Dendritic cell treated with granulocyte-macrophage colony-stimulating factor and Interleukin-4, amounts not matched to agents 40 ng/mL and 50 ng/mL, for 4 days (primary cell): Measurements from ENCODE around the gene ISG20.

ENCODE experiments used
- H3K27ac Mint-ChIP-seq: one replicate; pipeline ENCODE4 v1.8.0; 2022; ENCODE audit warnings: mild to moderate bottlenecking, mixed read lengths
- H3K27me3 Mint-ChIP-seq: one replicate; pipeline ENCODE4 v1.8.0; 2022; ENCODE audit warnings: mild to moderate bottlenecking, mixed read lengths
- H3K36me3 Mint-ChIP-seq: one replicate; pipeline ENCODE4 v1.8.0; 2022; ENCODE audit warnings: low read depth, mixed read lengths
- H3K4me1 Mint-ChIP-seq: one replicate; pipeline ENCODE4 v1.8.0; 2022; ENCODE audit warnings: low read depth, mixed read lengths
- H3K4me3 Mint-ChIP-seq: one replicate; pipeline ENCODE4 v1.8.0; 2022; ENCODE audit warnings: mild to moderate bottlenecking, moderate library complexity, mixed read lengths
- H3K9me3 Mint-ChIP-seq: one replicate; pipeline ENCODE4 v1.8.0; 2022; ENCODE audit warnings: mixed read lengths
- intact Hi-C: fragments of 100-400 bp; cut with micrococcal nuclease; formaldehyde crosslinking; loops from one replicate; pipeline ENCODE4 v1.15.0; 2022

ISG20 gene

GRCh38 chr15:88686166-88686565 is 47.4 kb downstream of the ISG20 start:
- no peaks in the 10 kb centered on the region for H3K4me1 Mint-ChIP-seq
- peaks cover 12% of the 10 kb centered on the region for H3K27me3 Mint-ChIP-seq
- intact Hi-C loops, result no loop called here
- H3K9me3 Mint-ChIP-seq, result no peaks in the 10 kb centered on the region
- H3K4me3 Mint-ChIP-seq, result no peak overlapping the region
- no peak overlapping the region for H3K27ac Mint-ChIP-seq
- H3K36me3 Mint-ChIP-seq, result no peaks in the 10 kb centered on the region

GRCh38 chr15:88688394-88688933 is 49.6 kb downstream of the ISG20 start:
- Mint-ChIP-seq H3K4me1 (no peaks in the 10 kb centered on the region), H3K27me3 (peaks cover 14% of the 10 kb centered on the region), H3K9me3 (no peaks in the 10 kb centered on the region), H3K27ac (no peak overlapping the region), H3K4me3 (no peak overlapping the region), H3K36me3 (no peaks in the 10 kb centered on the region)
- intact Hi-C loops, result no loop called here

GRCh38 chr15:88690331-88690730 is 51.5 kb downstream of the ISG20 start:
- H3K4me3 Mint-ChIP-seq, result no peak overlapping the region
- H3K4me1 Mint-ChIP-seq, result no peaks in the 10 kb centered on the region
- H3K36me3 Mint-ChIP-seq, result no peaks in the 10 kb centered on the region
- intact Hi-C loops, result no loop called here
- no peak overlapping the region for H3K27ac Mint-ChIP-seq
- peaks cover 12% of the 10 kb centered on the region for H3K27me3 Mint-ChIP-seq
- H3K9me3 Mint-ChIP-seq, result no peaks in the 10 kb centered on the region

- intact Hi-C loops, result no loop called here
- Mint-ChIP-seq H3K4me1 (no peaks in the 10 kb centered on the region), H3K9me3 (no peaks in the 10 kb centered on the region), H3K36me3 (no peaks in the 10 kb centered on the region), H3K27me3 (peaks cover 10% of the 10 kb centered on the region), H3K4me3 (no peak overlapping the region), H3K27ac (no peak overlapping the region)
Measured at GRCh38 chr15:88693191-88693590, 54.4 kb downstream of the ISG20 start.

DNA sequence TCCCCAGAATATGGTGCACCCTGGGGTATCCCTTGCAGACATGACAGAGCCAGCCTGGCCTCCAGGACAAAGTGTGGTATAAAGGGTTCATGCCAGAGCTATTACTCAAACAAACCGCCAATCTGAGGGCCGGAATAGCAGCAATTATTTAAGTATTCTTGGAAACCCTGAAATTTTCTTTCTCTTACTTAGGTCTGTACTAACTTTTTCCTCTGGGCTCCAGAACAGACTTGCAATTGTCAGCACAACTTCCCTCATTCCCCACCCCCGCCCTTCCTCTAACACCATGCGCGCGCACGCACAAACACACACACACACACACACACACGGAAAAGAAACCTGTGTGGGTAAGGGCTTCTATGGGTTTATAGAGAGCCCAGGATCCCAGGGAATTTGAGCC is 56.3 kb downstream of the ISG20 start:
- Mint-ChIP-seq H3K27ac (no peak overlapping the region), H3K9me3 (no peaks in the 10 kb centered on the region), H3K27me3 (peaks cover 13% of the 10 kb centered on the region), H3K36me3 (no peaks in the 10 kb centered on the region), H3K4me1 (no peaks in the 10 kb centered on the region), H3K4me3 (no peak overlapping the region)
- intact Hi-C loops, result no loop called here

DNA sequence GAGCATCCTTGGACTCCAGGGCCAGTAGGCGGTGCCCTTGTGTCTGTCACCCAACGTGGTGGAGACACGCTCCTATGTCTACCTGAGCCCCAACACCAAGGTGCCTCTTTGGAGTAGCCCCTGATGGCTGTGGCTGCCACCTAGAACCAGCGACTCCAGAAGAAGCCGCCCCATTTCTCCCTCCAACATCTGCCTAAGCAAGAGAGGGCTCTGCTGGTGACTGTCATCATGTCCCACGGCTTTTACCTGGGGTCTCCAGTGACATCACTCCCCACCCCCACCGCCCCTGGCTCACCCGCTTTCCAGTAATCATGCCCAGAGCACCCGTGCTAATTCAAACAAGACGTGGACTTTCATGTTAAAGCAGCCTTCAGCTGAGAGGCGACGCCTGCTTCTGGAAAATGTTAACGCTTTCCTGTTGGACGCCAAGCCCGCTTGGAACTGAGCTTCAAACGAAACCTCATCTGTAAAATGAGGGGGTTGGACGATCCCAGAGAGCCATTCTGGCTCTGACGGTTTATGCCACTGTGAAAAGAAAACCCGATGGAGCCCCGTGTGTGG is 57.0 kb downstream of the ISG20 start:
- intact Hi-C loops, result no loop called here
- H3K4me1 Mint-ChIP-seq, result no peaks in the 10 kb centered on the region
- no peak overlapping the region for H3K4me3 Mint-ChIP-seq
- H3K36me3 Mint-ChIP-seq, result no peaks in the 10 kb centered on the region
- no peak overlapping the region for H3K27ac Mint-ChIP-seq
- peaks cover 13% of the 10 kb centered on the region for H3K27me3 Mint-ChIP-seq
- no peaks in the 10 kb centered on the region for H3K9me3 Mint-ChIP-seq

- Mint-ChIP-seq H3K27ac (no peak overlapping the region), H3K4me3 (no peak overlapping the region), H3K9me3 (no peaks in the 10 kb centered on the region), H3K4me1 (no peaks in the 10 kb centered on the region), H3K36me3 (no peaks in the 10 kb centered on the region), H3K27me3 (peaks cover 13% of the 10 kb centered on the region)
- intact Hi-C loops, result no loop called here
Measured at GRCh38 chr15:88696254-88696653, 57.4 kb downstream of the ISG20 start.

DNA sequence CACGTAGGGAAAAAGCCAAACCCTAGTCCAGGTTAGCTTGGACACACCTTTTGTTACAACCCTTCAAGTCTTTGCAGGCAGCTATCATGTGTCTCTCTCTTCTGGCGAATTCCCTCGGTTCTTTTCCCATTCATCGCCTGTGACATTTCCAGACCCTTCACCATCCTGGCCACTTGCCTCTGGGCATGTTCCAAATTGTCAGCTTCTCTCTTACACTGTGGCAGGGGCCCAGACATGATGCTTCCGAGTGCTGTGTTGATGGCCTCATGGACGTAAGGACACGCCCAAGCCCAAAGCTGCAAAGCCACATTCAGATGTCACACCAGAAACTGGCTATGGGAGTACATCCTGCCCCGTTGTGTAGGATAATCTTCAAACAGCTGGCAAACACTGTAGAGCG is 58.5 kb downstream of the ISG20 start:
- H3K27ac Mint-ChIP-seq, result no peak overlapping the region
- peaks cover 13% of the 10 kb centered on the region for H3K27me3 Mint-ChIP-seq
- no peaks in the 10 kb centered on the region for H3K4me1 Mint-ChIP-seq
- intact Hi-C loops, result no loop called here
- no peaks in the 10 kb centered on the region for H3K9me3 Mint-ChIP-seq
- no peak overlapping the region for H3K4me3 Mint-ChIP-seq
- H3K36me3 Mint-ChIP-seq, result no peaks in the 10 kb centered on the region

DNA sequence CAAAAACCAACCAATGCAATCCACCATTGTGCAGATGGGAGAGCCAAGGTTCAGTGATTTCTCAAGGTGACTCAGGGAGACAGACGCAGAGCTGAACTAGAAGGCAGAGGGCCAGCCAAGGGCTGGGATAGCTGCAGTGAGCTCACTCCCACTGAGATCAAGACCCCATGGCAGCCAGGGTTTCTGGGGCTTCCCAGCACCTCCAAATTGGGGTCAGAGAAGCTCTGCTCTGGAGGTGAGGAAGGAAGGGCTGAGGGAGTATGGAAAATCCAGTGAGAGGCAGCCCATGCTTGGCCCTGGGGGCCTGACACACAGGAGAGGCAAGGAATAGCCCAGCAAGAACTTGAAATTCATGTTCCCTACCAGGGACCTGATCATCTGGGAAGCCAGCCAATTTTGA is 61.0 kb downstream of the ISG20 start:
- Mint-ChIP-seq H3K27me3 (peaks cover 28% of the 10 kb centered on the region), H3K9me3 (no peaks in the 10 kb centered on the region), H3K27ac (no peak overlapping the region), H3K36me3 (no peaks in the 10 kb centered on the region), H3K4me3 (no peak overlapping the region), H3K4me1 (peaks cover 3% of the 10 kb centered on the region)
- intact Hi-C loops, result no loop called here

DNA sequence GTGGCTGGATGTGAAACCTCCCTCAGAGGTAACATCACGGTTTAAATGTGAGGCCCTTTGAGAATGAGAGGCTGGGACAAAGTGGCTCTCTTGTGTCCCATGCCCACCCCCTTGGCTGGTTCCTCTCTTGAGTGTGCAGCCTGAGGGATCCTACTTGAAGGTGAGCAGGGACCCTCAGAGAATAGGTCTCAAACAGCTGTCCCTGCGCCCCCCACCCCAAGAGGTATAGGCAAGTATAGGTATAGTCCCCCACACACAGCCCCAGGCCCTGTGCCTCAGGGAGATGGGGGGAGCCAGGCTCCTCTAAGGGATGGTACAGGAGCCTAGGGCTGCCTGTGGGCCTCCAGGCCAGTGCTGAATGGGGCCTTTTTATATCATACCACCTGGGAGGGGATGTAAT is 61.9 kb downstream of the ISG20 start:
- H3K36me3 Mint-ChIP-seq, result no peaks in the 10 kb centered on the region
- intact Hi-C loops, result no loop called here
- H3K27ac Mint-ChIP-seq, result no peak overlapping the region
- H3K27me3 Mint-ChIP-seq, result peaks cover 37% of the 10 kb centered on the region
- H3K9me3 Mint-ChIP-seq, result no peaks in the 10 kb centered on the region
- no peak overlapping the region for H3K4me3 Mint-ChIP-seq
- H3K4me1 Mint-ChIP-seq, result peaks cover 10% of the 10 kb centered on the region

DNA sequence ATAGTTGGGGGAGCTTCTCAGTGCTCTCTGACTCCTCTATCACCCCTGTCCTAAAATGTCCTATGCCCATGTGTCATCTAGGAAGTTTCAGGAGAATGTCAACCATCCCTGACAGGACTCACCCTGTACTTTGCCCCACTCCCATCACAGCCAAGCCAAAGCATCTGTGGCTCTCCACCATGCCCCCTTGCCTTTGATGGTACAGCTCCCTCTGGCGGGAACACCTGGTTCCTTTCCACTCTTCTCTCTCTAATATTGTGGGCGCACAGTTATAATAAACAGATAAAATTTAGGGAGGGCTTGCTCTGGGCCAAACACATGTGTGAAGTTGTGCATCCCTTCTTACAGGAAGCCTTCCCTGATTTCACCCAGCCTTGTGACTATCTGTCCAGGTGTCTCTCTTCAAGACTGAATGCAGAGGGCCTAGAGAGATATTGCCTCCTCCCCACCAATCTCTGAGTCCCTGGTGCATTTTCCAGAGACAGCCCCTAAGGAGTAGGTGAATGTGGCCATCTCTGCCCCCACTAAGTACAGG is 62.8 kb downstream of the ISG20 start:
- peaks cover 45% of the 10 kb centered on the region for H3K27me3 Mint-ChIP-seq
- H3K36me3 Mint-ChIP-seq, result no peaks in the 10 kb centered on the region
- H3K4me3 Mint-ChIP-seq, result no peak overlapping the region
- intact Hi-C loops, result no loop called here
- no peak overlapping the region for H3K27ac Mint-ChIP-seq
- peaks cover 12% of the 10 kb centered on the region for H3K4me1 Mint-ChIP-seq
- no peaks in the 10 kb centered on the region for H3K9me3 Mint-ChIP-seq

GRCh38 chr15:88702983-88703382 is 64.2 kb downstream of the ISG20 start:
- Mint-ChIP-seq H3K4me3 (no peak overlapping the region), H3K36me3 (no peaks in the 10 kb centered on the region), H3K27me3 (peaks cover 48% of the 10 kb centered on the region), H3K9me3 (no peaks in the 10 kb centered on the region), H3K4me1 (peaks cover 12% of the 10 kb centered on the region), H3K27ac (no peak overlapping the region)
- intact Hi-C loops, result no loop called here

- Mint-ChIP-seq H3K36me3 (no peaks in the 10 kb centered on the region), H3K4me3 (no peak overlapping the region), H3K27me3 (peaks cover 49% of the 10 kb centered on the region), H3K9me3 (no peaks in the 10 kb centered on the region), H3K4me1 (peaks cover 12% of the 10 kb centered on the region), H3K27ac (no peak overlapping the region)
- intact Hi-C loops, result no loop called here
Measured at GRCh38 chr15:88703533-88703932, 64.7 kb downstream of the ISG20 start.

- intact Hi-C loops, result no loop called here
- Mint-ChIP-seq H3K4me3 (peak overlapping the region; percentile 48), H3K4me1 (peaks cover 12% of the 10 kb centered on the region), H3K27me3 (peaks cover 46% of the 10 kb centered on the region), H3K36me3 (no peaks in the 10 kb centered on the region), H3K27ac (no peak overlapping the region), H3K9me3 (no peaks in the 10 kb centered on the region)
Measured at GRCh38 chr15:88704791-88705768, 66.3 kb downstream of the ISG20 start.
